GM12874 (cell line): ENCODE measurements around the gene MAPK11.

Experiments used
- CTCF ChIP-seq: IDR thresholded peaks from 2 replicates; pipeline ENCODE4 v1.5.1; 2011; ENCODE audit warnings: low read depth, mild to moderate bottlenecking, control low read depth, low read length, moderate library complexity; ENCODE audit not compliant: insufficient read depth

The MAPK11 gene

GRCh38 chr22:50228366-50228765 is 41.8 kb downstream of the MAPK11 start:
- no peak for TF ChIP-seq CTCF

GRCh38 chr22:50227579-50228215 is 42.5 kb downstream of the MAPK11 start:
- TF ChIP-seq CTCF = no peak

GRCh38 chr22:50226875-50227165 is 43.4 kb downstream of the MAPK11 start:
- no peak for TF ChIP-seq CTCF

- TF ChIP-seq CTCF = no peak
Observed at GRCh38 chr22:50226063-50226874, 43.9 kb downstream of the MAPK11 start.

GRCh38 chr22:50225200-50225969 is 44.8 kb downstream of the MAPK11 start:
- no peak for TF ChIP-seq CTCF

- no peak for TF ChIP-seq CTCF
Observed at GRCh38 chr22:50224071-50224470, 46.1 kb downstream of the MAPK11 start.

GRCh38 chr22:50222508-50222907 is 47.7 kb downstream of the MAPK11 start:
- TF ChIP-seq CTCF = no peak
